GM12875 (cell line): Measurements from ENCODE around the gene BTNL2.

Experiments used
- H3K4me3 ChIP-seq: one replicate; pipeline ENCODE4 v1.5.1; 2011; ENCODE audit warnings: low read depth, low read length, control low read depth
- TF ChIP-seq, protein P1 (sequence below): IDR thresholded peaks from 2 replicates; pipeline ENCODE4 v1.5.1; 2011; ENCODE audit warnings: low read depth, mild to moderate bottlenecking, control low read depth, inconsistent platforms, low read length, moderate library complexity, borderline replicate concordance; ENCODE audit not compliant: insufficient read depth

The BTNL2 gene

GRCh38 chr6:32413427-32414047 lies 6.6 kb upstream of the BTNL2 start:
- H3K4me3 ChIP-seq: no peak overlapping the region
- TF ChIP-seq, protein P1, sequence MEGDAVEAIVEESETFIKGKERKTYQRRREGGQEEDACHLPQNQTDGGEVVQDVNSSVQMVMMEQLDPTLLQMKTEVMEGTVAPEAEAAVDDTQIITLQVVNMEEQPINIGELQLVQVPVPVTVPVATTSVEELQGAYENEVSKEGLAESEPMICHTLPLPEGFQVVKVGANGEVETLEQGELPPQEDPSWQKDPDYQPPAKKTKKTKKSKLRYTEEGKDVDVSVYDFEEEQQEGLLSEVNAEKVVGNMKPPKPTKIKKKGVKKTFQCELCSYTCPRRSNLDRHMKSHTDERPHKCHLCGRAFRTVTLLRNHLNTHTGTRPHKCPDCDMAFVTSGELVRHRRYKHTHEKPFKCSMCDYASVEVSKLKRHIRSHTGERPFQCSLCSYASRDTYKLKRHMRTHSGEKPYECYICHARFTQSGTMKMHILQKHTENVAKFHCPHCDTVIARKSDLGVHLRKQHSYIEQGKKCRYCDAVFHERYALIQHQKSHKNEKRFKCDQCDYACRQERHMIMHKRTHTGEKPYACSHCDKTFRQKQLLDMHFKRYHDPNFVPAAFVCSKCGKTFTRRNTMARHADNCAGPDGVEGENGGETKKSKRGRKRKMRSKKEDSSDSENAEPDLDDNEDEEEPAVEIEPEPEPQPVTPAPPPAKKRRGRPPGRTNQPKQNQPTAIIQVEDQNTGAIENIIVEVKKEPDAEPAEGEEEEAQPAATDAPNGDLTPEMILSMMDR: peak; percentile 91

DNA sequence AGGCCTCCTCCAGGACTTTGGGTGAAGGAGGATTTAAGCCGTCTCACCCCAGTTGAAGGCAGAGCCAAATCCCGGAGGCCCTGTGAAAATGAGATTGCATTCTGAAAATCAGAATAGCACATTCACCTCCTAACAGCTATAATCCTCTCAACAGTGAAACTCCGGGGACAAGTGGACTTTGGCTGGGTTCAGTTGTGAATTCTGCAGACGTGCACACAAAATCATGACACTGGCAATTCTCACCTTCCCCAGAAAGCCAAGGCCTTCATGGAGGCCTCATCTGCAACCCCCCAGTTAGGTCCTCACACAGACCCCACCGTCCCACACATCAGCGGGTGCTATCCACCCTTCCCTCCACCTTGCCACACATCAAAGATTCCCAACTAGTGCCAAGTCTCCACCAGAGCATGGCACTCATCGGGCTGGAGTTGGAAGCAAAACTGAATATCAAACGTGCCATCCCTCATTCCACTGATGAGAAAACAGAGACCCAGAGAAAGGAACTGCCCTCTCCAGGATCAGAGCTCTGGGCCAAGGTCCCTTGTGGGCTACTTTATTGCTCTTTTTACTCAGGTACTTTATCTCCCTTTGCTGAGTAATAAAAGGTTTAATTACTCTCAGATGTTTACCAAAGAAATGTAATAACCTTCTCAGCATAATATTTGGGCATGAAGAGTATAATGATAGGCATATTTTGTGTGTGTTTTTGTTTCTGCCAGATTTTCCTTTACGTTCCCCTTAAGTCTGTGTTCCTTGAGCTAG lies 4.8 kb upstream of the BTNL2 start:
- H3K4me3 ChIP-seq: no peak overlapping the region
- TF ChIP-seq, protein P1: no peak

- TF ChIP-seq, protein P1: no peak
- no peak overlapping the region for H3K4me3 ChIP-seq
Observed at GRCh38 chr6:32410906-32411305, 3.9 kb upstream of the BTNL2 start.

- TF ChIP-seq, protein P1: no peak
- no peak overlapping the region for H3K4me3 ChIP-seq
Observed at GRCh38 chr6:32406197-32406596, 784 bp downstream of the BTNL2 start.

DNA sequence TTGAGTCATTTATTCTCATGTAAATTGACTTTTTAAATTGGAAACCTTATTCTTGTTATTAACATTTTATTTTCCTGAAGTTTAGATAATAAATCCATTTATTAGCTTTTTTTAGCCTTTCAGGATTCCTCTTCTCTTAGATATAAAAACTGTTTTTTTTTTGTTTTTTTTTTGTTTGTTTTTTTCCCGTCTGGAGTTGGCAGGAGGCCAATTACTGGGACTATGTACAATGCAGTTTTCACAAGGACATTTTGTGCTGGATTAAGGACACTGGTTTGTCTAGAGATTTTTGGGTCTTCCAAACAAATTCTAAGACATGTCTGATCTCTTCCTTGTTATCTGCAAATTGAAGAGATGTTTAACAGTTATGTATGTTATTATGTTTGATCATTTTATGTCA lies 1.3 kb downstream of the BTNL2 start:
- TF ChIP-seq, protein P1: no peak
- H3K4me3 ChIP-seq: no peak overlapping the region

DNA sequence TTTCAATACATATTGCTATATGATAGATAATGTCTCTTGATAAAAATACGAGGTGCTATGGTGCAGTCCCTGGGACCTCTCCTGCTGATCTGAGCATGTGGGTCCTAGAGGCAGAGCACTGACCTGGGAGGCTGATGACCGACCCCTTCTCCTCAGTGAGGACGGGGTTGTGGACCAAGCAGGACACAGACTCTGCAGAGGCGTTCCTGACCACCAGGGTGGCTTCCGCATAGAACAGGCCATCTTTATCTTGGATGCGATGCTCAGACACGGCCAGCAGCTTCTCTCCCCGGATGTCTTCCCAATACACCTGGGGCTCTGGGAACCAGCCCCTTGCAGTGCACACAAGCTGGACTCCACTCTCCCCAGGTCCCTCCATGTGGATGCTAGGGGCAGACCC lies 4.2 kb downstream of the BTNL2 start:
- no peak overlapping the region for H3K4me3 ChIP-seq
- TF ChIP-seq, protein P1: no peak
